Urothelium cell line (cell line): ENCODE results near the gene ZMIZ2.
A peak's percentile ranks its signal among the peaks of the same experiment; 100 is the strongest.
"Not testable (repeated sequence)": the region's sequence is repeated elsewhere in the genome, so short reads cannot be mapped to it uniquely, and the experiment has no call there.

Source experiments
- DNase-seq: peaks from one replicate; pipeline ENCODE4 v3.0.0; 2011; ENCODE audit warnings: low spot score, mixed read lengths
- FAIRE-seq: peaks from 2 replicates; lab custom pipeline; 2011; peaks lifted over from hg19 to GRCh38; lab: Jason Lieb, UNC

The ZMIZ2 gene

DNA sequence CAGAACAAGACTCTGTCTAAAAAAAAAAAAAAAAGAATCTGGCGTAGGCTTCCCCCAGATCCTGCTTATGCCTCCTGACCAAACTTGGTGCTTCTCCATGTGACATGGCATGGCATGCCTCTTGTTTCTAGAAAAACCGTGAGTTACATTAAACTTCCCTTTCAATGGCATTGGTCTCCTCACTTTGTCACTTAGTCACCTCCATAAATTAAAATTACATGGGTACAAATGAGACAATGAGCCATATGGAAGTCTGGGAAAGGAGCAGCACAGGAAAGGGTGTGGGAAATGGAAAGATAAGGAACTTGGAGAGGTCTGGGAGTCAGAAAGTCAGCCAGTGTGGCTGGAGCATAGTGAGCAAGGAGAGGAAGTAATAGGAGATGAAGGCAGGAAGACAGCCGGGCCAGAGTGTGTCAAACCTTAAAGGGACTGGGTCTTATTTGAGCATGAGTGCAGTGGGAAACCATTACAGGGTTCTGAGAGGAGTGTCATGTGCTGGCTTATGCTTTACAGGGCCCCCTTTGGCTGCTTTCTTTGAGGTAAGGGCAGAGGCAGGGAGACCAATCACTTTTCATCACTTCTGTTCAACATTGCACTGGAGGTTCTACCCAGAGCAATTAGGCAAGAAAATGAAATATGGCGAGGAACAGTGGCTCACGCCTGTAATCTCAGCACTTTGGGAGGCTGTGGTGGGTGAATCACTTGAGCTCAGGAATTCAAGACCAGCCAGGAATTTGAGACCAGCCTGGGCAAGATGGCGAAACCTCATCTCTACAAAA lies 21.3 kb upstream of the ZMIZ2 start:
- no peak for FAIRE-seq
- no peak for DNase-seq

DNA sequence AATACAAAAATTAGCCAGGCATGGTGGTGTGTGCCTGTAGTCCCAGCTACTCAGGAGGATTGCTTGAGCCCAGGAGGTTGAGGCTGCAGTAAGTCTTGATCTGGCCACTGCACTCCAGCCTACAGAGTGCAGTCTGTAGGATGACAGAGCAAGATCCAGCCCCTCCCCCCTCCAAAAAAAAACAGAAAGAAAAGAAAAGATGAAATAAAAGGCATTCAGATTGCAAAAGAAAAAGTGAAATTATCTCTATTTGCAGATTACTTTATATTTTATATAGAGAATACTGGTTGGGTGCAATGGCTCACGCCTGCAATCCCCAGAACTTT lies 20.7 kb upstream of the ZMIZ2 start:
- no peak for FAIRE-seq
- DNase-seq: no peak

DNA sequence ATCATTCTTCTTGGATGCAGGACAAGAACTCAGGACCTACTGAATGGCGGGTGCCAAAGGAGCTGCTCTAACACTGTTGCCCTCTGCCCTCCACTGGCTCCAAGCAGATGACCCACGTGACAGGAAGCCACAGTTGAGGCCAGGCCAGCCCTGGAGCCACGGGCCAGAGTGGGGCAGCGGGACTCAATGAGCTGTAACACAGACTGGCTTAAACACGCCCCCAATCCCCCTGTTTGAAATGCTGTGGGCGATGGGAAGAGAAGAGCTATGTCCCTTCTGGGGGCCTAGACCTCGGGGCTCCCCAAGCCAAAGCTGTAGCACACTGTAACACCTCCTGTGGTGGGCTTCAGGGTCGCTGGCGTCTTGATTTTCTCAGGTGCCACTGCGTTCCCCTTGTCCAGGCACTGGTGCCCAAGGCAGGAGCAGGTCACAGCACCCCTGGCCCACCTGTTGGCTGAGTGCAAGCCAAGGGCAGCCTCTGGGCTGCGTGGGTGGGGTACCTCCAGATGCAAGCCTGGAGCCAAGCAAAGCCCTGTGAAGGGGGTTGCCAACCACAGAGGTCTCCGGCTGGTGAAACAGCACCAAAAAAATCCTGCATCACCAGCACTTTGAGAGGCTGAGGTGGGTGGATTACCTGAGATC lies 18.6 kb upstream of the ZMIZ2 start:
- DNase-seq (no peak), FAIRE-seq (no peak)

DNA sequence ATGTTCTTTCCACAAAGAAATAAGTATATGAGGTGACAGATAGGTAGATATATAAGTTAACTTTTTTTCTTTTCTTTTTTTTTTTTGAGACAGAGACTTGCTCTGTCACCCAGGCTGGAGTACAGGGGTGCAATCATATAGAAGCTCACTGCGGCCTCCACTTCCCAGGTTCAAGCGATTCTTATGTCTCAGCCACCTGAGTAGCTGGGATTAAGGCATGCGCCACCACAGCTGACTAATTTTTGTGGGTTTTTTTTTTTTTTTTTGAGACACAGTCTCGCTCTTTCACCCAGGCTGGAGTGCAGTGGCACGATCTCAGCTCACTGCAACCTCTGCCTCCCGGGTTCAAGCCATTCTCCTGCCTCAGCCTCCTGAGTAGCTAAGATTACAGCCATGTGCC lies 15.7 kb upstream of the ZMIZ2 start:
- FAIRE-seq, DNase-seq: not testable (repeated sequence)

DNA sequence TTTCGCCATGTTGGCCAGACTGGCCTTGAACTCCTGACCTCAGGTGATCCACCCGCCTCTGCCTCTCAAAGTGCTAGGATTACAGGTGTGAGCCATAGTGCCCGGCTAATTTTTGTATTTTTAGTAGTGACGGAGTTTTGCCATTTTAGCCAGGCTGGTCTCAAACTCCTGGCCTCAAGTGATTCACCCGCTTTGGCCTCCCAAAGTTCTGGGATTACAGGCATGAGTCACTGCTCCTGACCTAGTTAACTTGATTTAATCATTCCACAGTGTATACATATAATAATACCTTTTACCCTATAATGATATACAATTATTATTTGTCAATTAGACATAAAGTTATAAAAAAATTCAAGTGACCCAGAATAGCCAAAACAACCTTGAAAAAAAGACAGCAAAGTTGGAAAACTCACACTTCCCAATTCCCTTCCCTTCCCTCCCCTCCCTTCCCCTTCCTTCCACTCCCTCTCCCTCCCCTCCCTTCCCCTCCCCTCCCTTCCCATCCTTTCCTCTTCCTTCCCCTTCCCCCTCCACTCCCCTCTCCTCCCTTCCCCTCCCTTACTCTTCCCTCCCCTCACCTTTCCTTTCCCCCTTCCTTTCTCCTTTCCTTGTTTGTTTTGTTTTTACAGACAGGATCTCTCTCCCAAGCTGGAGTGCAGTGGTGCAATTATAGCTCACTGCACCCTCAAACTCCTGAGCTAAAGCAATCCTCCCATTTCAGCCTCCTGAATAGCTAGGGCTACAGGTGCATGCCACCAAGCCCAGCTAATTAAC lies 14.8 kb upstream of the ZMIZ2 start:
- DNase-seq: no peak
- FAIRE-seq: peak; percentile 59

DNA sequence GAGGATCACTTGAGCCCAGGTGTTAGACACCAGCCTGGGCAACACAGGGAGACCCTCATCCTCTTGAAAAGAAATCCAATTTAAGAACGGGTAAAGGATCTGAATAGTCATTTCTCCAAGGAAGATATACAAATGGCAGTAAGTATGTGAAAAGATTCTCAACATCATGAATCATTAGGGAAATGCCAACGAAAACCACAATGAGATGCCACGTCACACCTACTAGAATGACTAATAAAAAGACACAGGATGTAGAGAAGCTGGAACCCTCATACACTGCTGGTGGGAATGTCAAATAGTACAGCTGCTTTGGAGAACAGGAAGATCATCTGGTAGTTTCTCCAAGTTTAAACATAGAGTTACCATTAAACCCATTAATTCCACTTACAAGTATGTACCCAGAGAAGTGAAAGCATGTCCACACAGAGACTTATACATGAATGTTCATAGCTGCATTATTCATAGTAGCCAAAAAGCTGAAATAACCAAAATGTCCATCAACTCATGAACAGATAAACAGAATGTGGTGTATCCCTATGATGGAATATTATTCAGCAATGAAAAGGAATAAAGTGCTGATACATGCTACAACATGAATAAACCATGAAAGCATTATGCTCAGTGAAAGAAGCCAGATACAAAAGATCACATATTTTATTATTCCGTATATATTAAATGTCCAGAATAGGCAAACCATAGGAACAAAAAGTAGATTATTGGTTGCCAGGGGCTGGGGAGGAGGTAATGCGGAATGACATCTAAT lies 13.1 kb upstream of the ZMIZ2 start:
- peak; percentile 66 for DNase-seq
- FAIRE-seq: peak; percentile 67

GRCh38 chr7:44736896-44737295 lies 11.8 kb upstream of the ZMIZ2 start:
- no peak for FAIRE-seq

GRCh38 chr7:44738051-44738723 lies 10.5 kb upstream of the ZMIZ2 start:
- FAIRE-seq: no peak
- DNase-seq: no peak

More at GRCh38 chr7:44736896-44737295, 11.8 kb upstream of the ZMIZ2 start:
- no peak for DNase-seq

GRCh38 chr7:44738876-44739665 lies 9.6 kb upstream of the ZMIZ2 start:
- no peak for FAIRE-seq
- DNase-seq: no peak

GRCh38 chr7:44740055-44740454 lies 8.6 kb upstream of the ZMIZ2 start:
- DNase-seq (no peak), FAIRE-seq (peak; percentile 46)

DNA sequence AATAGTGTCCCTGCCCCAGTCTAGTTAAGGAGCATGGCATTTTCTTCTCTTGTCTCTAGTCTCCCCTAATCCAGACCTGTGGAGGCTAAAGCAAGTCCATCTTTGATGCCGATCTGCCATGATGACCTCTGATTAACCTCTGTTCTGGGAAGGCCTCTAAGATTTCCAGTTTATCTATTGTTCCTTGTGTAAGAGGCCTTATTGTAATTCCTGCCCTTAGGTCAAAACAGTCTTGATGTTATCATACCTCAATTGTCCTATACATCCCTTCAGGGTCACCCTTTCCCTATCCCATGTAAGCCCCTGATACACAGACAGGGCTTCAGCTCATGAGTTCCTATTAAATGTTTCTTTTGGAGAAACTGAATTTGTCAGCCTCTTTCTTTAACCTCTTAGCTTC lies 4.9 kb upstream of the ZMIZ2 start:
- DNase-seq (no peak), FAIRE-seq (no peak)

GRCh38 chr7:44748948-44749731 lies 493 bp downstream of the ZMIZ2 start:
- FAIRE-seq: peak; percentile 53
- DNase-seq: no peak

- FAIRE-seq (no peak), DNase-seq (no peak)
Measured at GRCh38 chr7:44749992-44750391, 1.3 kb downstream of the ZMIZ2 start.

GRCh38 chr7:44750424-44750823 lies 1.8 kb downstream of the ZMIZ2 start:
- DNase-seq: no peak
- FAIRE-seq: no peak

DNA sequence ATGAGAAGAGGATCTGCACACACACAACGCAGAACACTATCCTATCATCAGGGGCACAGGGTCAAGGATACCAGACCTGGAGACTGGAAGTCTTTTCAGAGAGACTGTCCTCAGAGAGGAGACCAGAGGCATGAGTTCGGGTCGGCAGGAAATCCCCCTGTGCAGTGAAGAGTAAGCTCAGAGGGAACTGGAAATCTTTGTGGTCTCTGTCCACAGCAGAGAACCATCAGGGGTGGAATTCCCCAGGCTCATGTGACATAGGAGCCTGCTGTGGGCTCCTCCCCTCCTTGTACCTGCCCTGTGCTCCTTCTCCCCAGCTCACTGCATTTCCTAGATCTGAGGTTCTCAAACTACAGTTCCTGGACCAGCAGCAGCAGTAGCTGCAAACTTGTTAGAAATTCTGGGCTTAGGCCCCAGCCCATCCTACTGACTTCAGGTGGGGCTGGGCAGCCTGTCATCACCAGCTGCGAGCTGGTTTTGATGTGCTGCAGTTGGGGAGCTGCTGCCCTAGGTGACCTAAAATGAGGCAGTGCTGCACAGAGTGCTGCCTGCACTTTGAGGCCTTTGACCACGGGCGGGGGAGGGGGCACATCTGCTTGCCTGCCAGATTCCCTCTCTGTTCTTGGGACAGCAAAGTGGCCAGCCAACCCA lies 2.4 kb downstream of the ZMIZ2 start:
- no peak for FAIRE-seq

DNA sequence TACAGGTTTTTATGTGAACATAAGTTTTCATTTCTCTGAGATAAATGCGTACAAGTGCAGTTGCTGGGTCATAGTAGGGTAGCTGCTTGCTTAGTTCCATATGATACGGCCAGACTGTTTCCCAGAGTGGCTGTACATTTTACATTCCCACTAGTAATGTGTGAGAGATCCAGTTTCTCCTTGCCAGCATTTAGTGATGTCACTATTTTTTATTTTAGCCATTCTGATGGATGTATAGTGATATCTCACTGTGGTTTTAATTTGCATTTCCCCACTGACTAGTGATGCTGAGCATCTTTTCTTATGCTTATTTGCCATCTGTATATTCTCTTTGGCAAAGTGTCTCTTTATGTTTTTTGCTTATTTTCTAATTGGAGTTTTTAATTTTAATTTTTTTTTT lies 4.2 kb downstream of the ZMIZ2 start:
- DNase-seq: no peak
- no peak for FAIRE-seq

More for the DNA sequence above, 2.4 kb downstream of the ZMIZ2 start:
- DNase-seq: no peak

DNA sequence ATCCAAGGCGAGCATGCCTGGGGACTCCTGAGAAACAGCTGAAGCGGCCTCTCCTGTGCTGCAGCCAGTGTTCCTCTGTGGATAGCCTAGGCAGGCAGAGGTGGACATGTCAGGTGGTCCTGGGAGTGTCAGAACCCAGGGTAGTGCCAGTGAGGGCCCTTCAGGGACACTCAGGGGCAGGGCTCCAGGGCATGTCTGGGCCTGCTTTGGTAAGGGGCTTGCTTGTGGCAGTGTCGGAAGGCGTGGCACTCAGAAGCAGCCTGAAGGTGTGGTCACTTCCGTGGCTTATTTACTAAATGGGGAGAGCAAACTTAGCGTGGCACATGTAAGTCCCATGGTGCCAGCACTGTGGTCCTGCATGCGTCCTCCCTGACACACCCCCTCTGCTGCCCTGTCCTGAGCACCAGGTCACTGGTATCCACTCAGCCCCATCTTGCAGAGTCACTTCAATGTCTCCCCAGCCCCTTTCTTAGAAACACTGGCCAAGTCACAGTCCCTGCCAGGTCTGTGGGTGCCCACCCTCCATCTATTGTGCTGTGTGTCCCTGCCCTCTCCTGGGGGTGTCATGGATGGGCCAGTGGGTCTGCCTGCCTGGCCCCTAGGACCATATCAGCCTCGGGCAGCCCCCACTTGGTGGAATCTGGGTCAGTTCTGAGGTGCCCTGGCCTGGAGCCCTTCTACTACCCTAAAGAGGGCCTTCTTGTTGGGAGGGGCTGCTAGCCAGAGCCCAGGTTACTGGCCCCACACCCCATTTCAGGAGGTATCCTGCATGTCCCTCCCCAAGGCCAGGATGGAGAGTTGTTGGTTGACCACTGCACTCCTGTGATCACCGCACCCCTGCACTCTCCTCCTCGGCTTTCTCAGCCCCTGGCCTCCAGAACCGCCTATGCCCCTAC lies 6.4 kb downstream of the ZMIZ2 start:
- peak; percentile 73 for FAIRE-seq
- DNase-seq: no peak
